ENCODE data around the gene SUCO.

DNA sequence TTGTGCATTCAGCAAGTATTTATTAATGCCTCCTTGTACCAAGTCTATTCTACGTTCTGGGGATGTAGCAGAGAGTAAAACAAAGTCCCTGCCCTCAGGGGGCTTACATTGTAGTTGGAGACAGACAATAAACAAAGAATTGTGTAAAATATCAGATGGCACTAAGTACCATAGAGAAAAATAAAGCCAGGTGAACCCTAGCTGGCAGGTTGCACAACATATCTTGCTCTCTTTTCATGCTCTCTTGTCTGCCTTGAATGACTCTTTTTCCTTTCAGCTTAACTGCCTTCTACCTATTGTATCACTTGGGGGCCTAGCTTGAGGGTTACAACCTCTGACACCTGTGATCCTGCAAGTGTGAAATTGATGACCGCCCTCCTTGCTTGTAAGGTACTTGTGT lies 105.3 kb downstream of the SUCO start:
- TF ChIP-seq, protein P1, sequence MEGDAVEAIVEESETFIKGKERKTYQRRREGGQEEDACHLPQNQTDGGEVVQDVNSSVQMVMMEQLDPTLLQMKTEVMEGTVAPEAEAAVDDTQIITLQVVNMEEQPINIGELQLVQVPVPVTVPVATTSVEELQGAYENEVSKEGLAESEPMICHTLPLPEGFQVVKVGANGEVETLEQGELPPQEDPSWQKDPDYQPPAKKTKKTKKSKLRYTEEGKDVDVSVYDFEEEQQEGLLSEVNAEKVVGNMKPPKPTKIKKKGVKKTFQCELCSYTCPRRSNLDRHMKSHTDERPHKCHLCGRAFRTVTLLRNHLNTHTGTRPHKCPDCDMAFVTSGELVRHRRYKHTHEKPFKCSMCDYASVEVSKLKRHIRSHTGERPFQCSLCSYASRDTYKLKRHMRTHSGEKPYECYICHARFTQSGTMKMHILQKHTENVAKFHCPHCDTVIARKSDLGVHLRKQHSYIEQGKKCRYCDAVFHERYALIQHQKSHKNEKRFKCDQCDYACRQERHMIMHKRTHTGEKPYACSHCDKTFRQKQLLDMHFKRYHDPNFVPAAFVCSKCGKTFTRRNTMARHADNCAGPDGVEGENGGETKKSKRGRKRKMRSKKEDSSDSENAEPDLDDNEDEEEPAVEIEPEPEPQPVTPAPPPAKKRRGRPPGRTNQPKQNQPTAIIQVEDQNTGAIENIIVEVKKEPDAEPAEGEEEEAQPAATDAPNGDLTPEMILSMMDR (optimal IDR thresholded peaks at IDR 0.05 in 1 of 3, IDR thresholded peaks at IDR 0.05 in 1 of 3, conservative IDR thresholded peaks at IDR 0.05 in 1 of 3; ENCODE audit: extremely low read depth in 1 of 3, insufficient read depth in 2 of 3, low read length in 3 of 3): no peak
- TF ChIP-seq EZH2 (IDR thresholded peaks at IDR 0.05; ENCODE audit: low read length): no peak

Measured in keratinocyte (primary cell).